Sigmoid colon (tissue), 7 donors: ENCODE results near the gene KIF2C. TPM values are rescaled to one million over a fixed set of nuclear protein-coding genes. Genes with fewer than 3 reads are reported as not detected.
"Not testable (repeated sequence)": the region's sequence is repeated elsewhere in the genome, so short reads cannot be mapped to it uniquely, and the experiment has no call there.

Experiments used
- DNase-seq: peaks from one replicate; pipeline ENCODE4 v3.0.0-alpha.2; 2019
- H3K27ac ChIP-seq, 4 donors: fragments of 200-600 bp; sonication (generic); one replicate each; pipeline ENCODE4 v1.5.1; 2016 to 2019; ENCODE audit warnings: mild to moderate bottlenecking in 1 of 4
- H3K27me3 ChIP-seq, 3 donors: fragments of 200-600 bp; sonication (generic); one replicate each; pipeline ENCODE4 v1.5.1; 2019; ENCODE audit warnings: mild to moderate bottlenecking in 1 of 3
- H3K36me3 ChIP-seq, 4 donors: fragments of 200-600 bp; sonication (generic); one replicate each; pipeline ENCODE4 v1.5.1; 2016 to 2019
- H3K4me1 ChIP-seq, 4 donors: fragments of 200-600 bp; sonication (generic); one replicate each; pipeline ENCODE4 v1.5.1; 2017 to 2019
- H3K4me3 ChIP-seq, 4 donors: fragments of 200-600 bp; sonication (generic); one replicate each; pipeline ENCODE4 v1.5.1; 2017 to 2019; ENCODE audit warnings: mild to moderate bottlenecking in 2 of 4, moderate library complexity in 1 of 4
- H3K9me3 ChIP-seq, 4 donors: fragments of 200-600 bp in 3 of 4; sonication (generic) in 3 of 4; one replicate each; pipeline versions ENCODE4 v1.5.1 to v1.6.1; 2013 to 2019
- EP300 ChIP-seq, 4 donors: sonication (generic); formaldehyde crosslinking; IDR thresholded peaks; one replicate each; pipeline ENCODE4 v1.6.1; 2017; ENCODE audit warnings: antibody characterized with exemption in 4 of 4
- POLR2A ChIP-seq, 2 donors: fragments of 450-650 bp; IDR thresholded peaks; one replicate each; pipeline ENCODE4 v1.6.1; 2016; ENCODE audit warnings: antibody characterized with exemption in 2 of 2, mild to moderate bottlenecking in 2 of 2, moderate library complexity in 2 of 2
- POLR2AphosphoS5 ChIP-seq, 4 donors: sonication (generic); formaldehyde crosslinking; IDR thresholded peaks; one replicate each; pipeline ENCODE4 v1.6.1; 2017; ENCODE audit warnings: antibody characterized with exemption in 4 of 4
- WGBS, 2 donors: extraction: QIAGEN DNeasy Blood & Tissue Kit; methylation state at CpG; one replicate each; pipeline ENCODE4 v1.1.7; 2013; 5-methylcytosine and 5-hydroxymethylcytosine counted together
- intact Hi-C: fragments of 100-400 bp; cut with DNase I; formaldehyde crosslinking; loops from one replicate; pipeline ENCODE4 v1.15.1; 2023
- polyA plus RNA-seq, 3 donors: library from polyadenylated mRNA; stranded (reverse); fragments of 200-250 nt; gene quantifications; one replicate each; pipeline ENCODE4 v1.2.3, GENCODE V29; 2013
- total RNA-seq, 4 donors: library from RNA; depleted of rRNA; stranded (reverse); fragments of >200 nt; gene quantifications; one replicate each; pipeline ENCODE4 v1.1.0, GENCODE V29; 2016
- TF ChIP-seq, protein P1 (sequence below), 4 experiments: fragments of 450-650 bp in 3 of 4; fragments of 200-600 bp in 1 of 4; IDR thresholded peaks; one replicate each; pipeline ENCODE4 v1.5.1; 2016 to 2019; ENCODE audit warnings: antibody characterized with exemption in 4 of 4, mild to moderate bottlenecking in 3 of 4, moderate library complexity in 2 of 4
- donor health status: healthy with polysubstance abuse.
- donor health status: Bipolar disorder and iron deficiency.
- donor health status: healthy.

The KIF2C gene
- total and polyA plus RNA-seq, 7 donors, result 0.36 to 16.2 (median 1.9) TPM

DNA sequence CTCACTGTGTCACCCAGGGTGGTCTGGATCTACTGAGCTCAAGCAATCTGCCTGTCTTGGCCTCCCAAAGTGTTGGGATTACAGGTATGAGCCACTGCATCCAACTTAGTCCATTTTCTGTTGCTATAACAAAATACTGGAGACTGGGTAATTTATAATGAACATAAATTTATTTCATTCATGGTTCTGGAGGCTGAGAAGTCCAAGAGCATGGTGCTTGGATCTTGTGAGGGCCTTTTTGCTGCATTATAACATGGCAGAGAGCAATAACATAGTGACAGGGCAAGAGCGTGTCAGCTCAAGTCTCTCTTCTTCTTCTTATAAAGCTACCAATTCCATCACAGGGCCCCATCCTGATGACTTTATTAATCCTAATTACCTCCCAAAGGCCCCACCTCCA is 3.6 kb upstream of the KIF2C start:
- DNase-seq, result no peak
- 98 to 100% methylated on average over 1 of the region's 1 CpG for WGBS, 2 donors
- no peak for TF ChIP-seq EP300 (IDR thresholded peaks at IDR 0.05)
- Histone ChIP-seq H3K27ac (no peak overlapping the region), H3K36me3 (no peaks in the 10 kb centered on the region), H3K27me3 (no peaks in the 10 kb centered on the region), H3K4me1 (peaks cover 0 to 9% (median 6%) of the 10 kb centered on the region in 4 donors), H3K9me3 (no peaks in the 10 kb centered on the region), H3K4me3 (no peak overlapping the region)
- intact Hi-C loops, result no loop called here

DNA sequence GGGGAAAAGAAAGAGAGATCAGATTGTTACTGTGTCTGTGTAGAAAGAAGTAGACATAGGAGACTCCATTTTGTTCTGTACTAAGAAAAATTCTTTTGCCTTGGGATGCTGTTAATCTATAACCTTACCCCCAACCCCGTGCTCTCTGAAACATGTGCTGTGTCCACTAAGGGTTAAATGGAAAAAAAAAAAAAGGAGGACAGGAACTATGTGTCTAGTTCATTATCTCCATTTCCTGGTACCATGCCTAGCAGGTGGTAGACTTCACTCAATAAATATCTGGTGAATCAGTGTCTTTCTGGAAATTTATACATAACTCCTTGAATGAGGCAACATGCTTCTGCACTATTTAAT is 707 bp upstream of the KIF2C start:
- DNase-seq, H3K9me3 ChIP-seq, H3K27me3 ChIP-seq, H3K4me1 ChIP-seq, intact Hi-C loops, H3K36me3 ChIP-seq: not testable (repeated sequence)
- Histone ChIP-seq H3K27ac (peak overlapping the region; percentile 82 to 89 (median 86)), H3K4me3 (peak overlapping the region; percentile 41 to 57 (median 52))
- 48% methylated on average over 1 of the region's 1 CpG for WGBS, 2 donors

DNA sequence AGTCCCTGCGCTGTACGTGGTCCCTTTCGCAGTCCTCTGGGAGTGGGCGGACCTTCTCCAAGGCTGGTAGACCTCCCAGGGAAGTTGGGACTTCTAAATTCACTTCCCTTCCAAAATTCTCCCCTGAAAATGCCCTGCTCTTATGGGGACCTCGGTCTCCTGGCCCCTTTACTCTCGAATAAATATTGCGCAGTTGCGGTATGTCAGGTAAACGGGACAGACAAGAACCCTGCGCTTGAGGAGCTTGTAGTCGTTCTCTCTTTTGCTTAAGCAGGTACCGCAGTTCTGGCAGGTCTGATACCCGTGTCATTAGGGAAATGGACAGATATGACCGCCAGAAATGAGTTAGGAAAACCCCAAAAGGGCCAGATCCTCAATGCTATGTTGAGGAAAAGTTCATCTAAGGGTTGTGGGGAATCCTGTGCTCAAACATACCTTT is 561 bp downstream of the KIF2C start:
- peak overlapping the region in 2 of 4 donors; percentile 87 to 89 for H3K27ac ChIP-seq
- H3K9me3 ChIP-seq, result no peaks in the 10 kb centered on the region
- H3K4me3 ChIP-seq, result peak overlapping the region in 3 of 4 donors; percentile 51 to 57 (median 53)
- H3K27me3 ChIP-seq, result no peaks in the 10 kb centered on the region
- peaks cover 0 to 8% (median 6%) of the 10 kb centered on the region in 4 donors for H3K4me1 ChIP-seq
- TF ChIP-seq, protein P1, sequence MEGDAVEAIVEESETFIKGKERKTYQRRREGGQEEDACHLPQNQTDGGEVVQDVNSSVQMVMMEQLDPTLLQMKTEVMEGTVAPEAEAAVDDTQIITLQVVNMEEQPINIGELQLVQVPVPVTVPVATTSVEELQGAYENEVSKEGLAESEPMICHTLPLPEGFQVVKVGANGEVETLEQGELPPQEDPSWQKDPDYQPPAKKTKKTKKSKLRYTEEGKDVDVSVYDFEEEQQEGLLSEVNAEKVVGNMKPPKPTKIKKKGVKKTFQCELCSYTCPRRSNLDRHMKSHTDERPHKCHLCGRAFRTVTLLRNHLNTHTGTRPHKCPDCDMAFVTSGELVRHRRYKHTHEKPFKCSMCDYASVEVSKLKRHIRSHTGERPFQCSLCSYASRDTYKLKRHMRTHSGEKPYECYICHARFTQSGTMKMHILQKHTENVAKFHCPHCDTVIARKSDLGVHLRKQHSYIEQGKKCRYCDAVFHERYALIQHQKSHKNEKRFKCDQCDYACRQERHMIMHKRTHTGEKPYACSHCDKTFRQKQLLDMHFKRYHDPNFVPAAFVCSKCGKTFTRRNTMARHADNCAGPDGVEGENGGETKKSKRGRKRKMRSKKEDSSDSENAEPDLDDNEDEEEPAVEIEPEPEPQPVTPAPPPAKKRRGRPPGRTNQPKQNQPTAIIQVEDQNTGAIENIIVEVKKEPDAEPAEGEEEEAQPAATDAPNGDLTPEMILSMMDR (IDR thresholded peaks at IDR 0.05), result no peak
- TF ChIP-seq POLR2AphosphoS5 (IDR thresholded peaks at IDR 0.05) (no peak), POLR2A (IDR thresholded peaks at IDR 0.05) (no peak), EP300 (IDR thresholded peaks at IDR 0.05) (no peak)
- WGBS, 2 donors, result 2 to 6% methylated on average over 14 of the region's 14 CpGs
- H3K36me3 ChIP-seq, result no peaks in the 10 kb centered on the region
- DNase-seq, result no peak
- intact Hi-C loops, result loop anchor here (2.0 kb wide), 1 partner anchor 35 kb away; the partner anchor contains the start of gene RPS8

DNA sequence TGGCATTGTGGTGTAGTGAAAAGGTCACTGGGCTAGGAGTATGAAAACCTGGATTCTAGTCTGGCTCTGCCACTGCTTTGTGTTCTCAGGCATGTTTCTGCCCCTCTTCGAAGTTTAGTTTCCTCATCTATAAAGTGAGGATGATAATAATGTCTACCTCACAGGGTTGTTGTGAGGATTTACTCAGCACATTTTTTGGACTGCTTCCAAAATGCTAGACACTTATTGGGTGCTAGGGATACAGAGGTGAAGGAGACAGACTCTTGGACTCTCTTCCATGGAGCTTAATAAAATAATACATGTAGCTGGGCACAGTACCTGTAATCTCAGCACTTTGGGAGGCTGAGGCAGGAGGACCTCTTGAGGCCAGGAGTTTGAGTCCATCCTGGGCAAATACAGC is 3.6 kb downstream of the KIF2C start:
- Histone ChIP-seq H3K27me3 (no peaks in the 10 kb centered on the region), H3K27ac (no peak overlapping the region), H3K4me1 (peaks cover 0 to 8% (median 6%) of the 10 kb centered on the region in 4 donors), H3K4me3 (no peak overlapping the region), H3K36me3 (no peaks in the 10 kb centered on the region), H3K9me3 (no peaks in the 10 kb centered on the region)
- no peak for DNase-seq
- TF ChIP-seq, protein P1 (IDR thresholded peaks at IDR 0.05), result no peak
- TF ChIP-seq POLR2A (IDR thresholded peaks at IDR 0.05) (no peak), EP300 (IDR thresholded peaks at IDR 0.05) (no peak), POLR2AphosphoS5 (IDR thresholded peaks at IDR 0.05) (no peak)
- intact Hi-C loops, result no loop called here
- WGBS, 2 donors, result 55 to 79% methylated on average over 1 of the region's 1 CpG

DNA sequence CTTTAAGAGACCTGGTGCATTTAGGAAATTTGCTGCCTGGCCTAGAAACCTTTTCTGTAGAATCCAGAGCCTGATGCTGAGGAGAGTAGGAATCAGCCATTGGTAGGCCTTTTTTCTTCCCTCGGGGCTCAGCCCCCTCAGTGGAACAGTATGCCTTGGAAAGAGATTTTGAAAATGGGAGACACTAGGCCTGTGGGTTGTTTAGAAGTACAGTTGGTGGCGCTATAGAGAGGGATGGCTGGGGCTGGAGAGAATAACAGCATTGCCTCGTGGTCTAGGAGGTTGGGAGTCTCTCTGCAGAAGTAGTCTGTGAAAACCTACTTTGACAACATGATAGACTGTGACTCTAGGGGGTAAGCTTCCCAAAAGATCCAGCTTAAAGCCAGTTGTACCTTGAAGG is 8.2 kb downstream of the KIF2C start:
- no peak for TF ChIP-seq POLR2AphosphoS5 (IDR thresholded peaks at IDR 0.05)
- TF ChIP-seq, protein P1 (IDR thresholded peaks at IDR 0.05), result no peak
- no peak for TF ChIP-seq EP300 (IDR thresholded peaks at IDR 0.05)
- TF ChIP-seq POLR2A (IDR thresholded peaks at IDR 0.05), result no peak
- Histone ChIP-seq H3K9me3 (no peaks in the 10 kb centered on the region), H3K36me3 (no peaks in the 10 kb centered on the region), H3K27me3 (no peaks in the 10 kb centered on the region), H3K27ac (no peak overlapping the region), H3K4me3 (no peak overlapping the region), H3K4me1 (no peaks in the 10 kb centered on the region)
- DNase-seq, result no peak
- intact Hi-C loops, result no loop called here
- 96% methylated on average over 3 of the region's 3 CpGs for WGBS, 2 donors

DNA sequence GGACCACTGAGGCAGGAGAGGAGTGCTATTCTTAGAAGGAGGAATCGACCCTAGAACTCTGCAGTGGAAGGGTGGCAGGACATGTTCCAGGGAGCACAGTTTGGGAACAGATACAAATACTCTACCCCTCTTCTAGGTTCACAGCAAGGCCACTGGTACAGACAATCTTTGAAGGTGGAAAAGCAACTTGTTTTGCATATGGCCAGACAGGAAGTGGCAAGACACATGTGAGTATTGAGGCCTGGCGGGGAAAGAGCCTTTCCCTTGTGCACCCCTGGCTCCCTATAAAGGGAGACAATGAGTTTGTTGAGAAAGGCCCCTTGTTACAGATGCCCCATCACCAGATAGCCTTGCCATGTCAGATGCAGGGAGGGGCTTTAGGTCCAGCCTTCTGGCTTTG is 17.8 kb downstream of the KIF2C start:
- H3K4me3 ChIP-seq, result no peak overlapping the region
- H3K27ac ChIP-seq, result no peak overlapping the region
- no peak for TF ChIP-seq POLR2A (IDR thresholded peaks at IDR 0.05)
- no peak for TF ChIP-seq EP300 (IDR thresholded peaks at IDR 0.05)
- TF ChIP-seq POLR2AphosphoS5 (IDR thresholded peaks at IDR 0.05), result no peak
- TF ChIP-seq, protein P1 (IDR thresholded peaks at IDR 0.05), result no peak
- no peaks in the 10 kb centered on the region for H3K4me1 ChIP-seq
- no peaks in the 10 kb centered on the region for H3K9me3 ChIP-seq
- intact Hi-C loops, result no loop called here
- no peak for DNase-seq
- no peaks in the 10 kb centered on the region for H3K27me3 ChIP-seq
- 84 to 93% methylated on average over 2 of the region's 2 CpGs for WGBS, 2 donors
- H3K36me3 ChIP-seq, result peaks cover 0 to 9% (median 0%) of the 10 kb centered on the region in 4 donors
